ENCODE data around the gene KPNA6. TPM values are rescaled to one million over a fixed set of nuclear protein-coding genes. Genes with fewer than 3 reads are reported as not detected.

The KPNA6 gene
- total and polyA plus RNA-seq, 9 of the 15 experiments (the other 6 are each of a cell fraction or from before 2014, with no cell fraction given): 20.1 to 54.6 (median 32.2) TPM

GRCh38 chr1:32107742-32108661, at the start of gene KPNA6 (continued):
- TF ChIP-seq, protein P1, sequence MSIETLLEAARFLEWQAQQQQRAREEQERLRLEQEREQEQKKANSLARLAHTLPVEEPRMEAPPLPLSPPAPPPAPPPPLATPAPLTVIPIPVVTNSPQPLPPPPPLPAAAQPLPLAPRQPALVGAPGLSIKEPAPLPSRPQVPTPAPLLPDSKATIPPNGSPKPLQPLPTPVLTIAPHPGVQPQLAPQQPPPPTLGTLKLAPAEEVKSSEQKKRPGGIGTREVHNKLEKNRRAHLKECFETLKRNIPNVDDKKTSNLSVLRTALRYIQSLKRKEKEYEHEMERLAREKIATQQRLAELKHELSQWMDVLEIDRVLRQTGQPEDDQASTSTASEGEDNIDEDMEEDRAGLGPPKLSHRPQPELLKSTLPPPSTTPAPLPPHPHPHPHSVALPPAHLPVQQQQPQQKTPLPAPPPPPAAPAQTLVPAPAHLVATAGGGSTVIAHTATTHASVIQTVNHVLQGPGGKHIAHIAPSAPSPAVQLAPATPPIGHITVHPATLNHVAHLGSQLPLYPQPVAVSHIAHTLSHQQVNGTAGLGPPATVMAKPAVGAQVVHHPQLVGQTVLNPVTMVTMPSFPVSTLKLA (conservative IDR thresholded peaks at IDR 0.05): peak; percentile 75 to 81
- TF ChIP-seq SIN3A (IDR thresholded peaks at IDR 0.05; ENCODE audit: borderline replicate concordance in 2 of 2, control insufficient read depth in 1 of 2, low read depth in 2 of 2, low read length in 2 of 2): peak; percentile 17 to 60; a peak in 3 of 4 replicates
- peak; percentile 78; the same call in 1 of the 2 replicates for TF ChIP-seq PML (IDR thresholded peaks at IDR 0.05; ENCODE audit: low read length)
- TF ChIP-seq ZNF589 (CRISPR knock-in tag; IDR thresholded peaks at IDR 0.05; ENCODE audit: low read depth): peak; percentile 42; the same call in 1 of the 2 replicates
- TF ChIP-seq DIDO1 (tag; IDR thresholded peaks at IDR 0.05; ENCODE audit: low read depth): peak; percentile 80
- TF ChIP-seq POU5F1 (IDR thresholded peaks at IDR 0.05; ENCODE audit: borderline replicate concordance, low read depth, low read length, partially characterized antibody): peak; percentile 97
- TF ChIP-seq, protein P2, sequence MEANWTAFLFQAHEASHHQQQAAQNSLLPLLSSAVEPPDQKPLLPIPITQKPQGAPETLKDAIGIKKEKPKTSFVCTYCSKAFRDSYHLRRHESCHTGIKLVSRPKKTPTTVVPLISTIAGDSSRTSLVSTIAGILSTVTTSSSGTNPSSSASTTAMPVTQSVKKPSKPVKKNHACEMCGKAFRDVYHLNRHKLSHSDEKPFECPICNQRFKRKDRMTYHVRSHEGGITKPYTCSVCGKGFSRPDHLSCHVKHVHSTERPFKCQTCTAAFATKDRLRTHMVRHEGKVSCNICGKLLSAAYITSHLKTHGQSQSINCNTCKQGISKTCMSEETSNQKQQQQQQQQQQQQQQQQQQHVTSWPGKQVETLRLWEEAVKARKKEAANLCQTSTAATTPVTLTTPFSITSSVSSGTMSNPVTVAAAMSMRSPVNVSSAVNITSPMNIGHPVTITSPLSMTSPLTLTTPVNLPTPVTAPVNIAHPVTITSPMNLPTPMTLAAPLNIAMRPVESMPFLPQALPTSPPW (CRISPR knock-in tag; IDR thresholded peaks at IDR 0.05): peak; percentile 45; the same call in 1 of the 2 replicates
- TF ChIP-seq SUPT5H (IDR thresholded peaks at IDR 0.05): peak; percentile 86
- TF ChIP-seq PHB2 (IDR thresholded peaks at IDR 0.05; ENCODE audit: low read depth): no peak
- TF ChIP-seq FOXP4 (CRISPR knock-in tag; IDR thresholded peaks at IDR 0.05; ENCODE audit: borderline replicate concordance): peak; percentile 91
- TF ChIP-seq, protein P3, sequence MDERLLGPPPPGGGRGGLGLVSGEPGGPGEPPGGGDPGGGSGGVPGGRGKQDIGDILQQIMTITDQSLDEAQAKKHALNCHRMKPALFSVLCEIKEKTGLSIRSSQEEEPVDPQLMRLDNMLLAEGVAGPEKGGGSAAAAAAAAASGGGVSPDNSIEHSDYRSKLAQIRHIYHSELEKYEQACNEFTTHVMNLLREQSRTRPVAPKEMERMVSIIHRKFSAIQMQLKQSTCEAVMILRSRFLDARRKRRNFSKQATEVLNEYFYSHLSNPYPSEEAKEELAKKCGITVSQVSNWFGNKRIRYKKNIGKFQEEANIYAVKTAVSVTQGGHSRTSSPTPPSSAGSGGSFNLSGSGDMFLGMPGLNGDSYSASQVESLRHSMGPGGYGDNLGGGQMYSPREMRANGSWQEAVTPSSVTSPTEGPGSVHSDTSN (CRISPR knock-in tag; IDR thresholded peaks at IDR 0.05; ENCODE audit: low read depth): no peak
- TF ChIP-seq, protein P3 (tag; conservative IDR thresholded peaks at IDR 0.05; ENCODE audit: low read depth): no peak
- TF ChIP-seq LCOR (CRISPR knock-in tag; IDR thresholded peaks at IDR 0.05): peak; percentile 96
- TF ChIP-seq ZNF354B (CRISPR knock-in tag; IDR thresholded peaks at IDR 0.05): no peak
- peak; percentile 51; the same call in 1 of the 2 replicates for TF ChIP-seq TEAD4 (IDR thresholded peaks at IDR 0.05; ENCODE audit: low read length)
- no peak for TF ChIP-seq TEAD4 (CRISPR knock-in tag; IDR thresholded peaks at IDR 0.05; ENCODE audit: borderline replicate concordance)
- peak; percentile 5; the same call in 1 of the 2 replicates for TF ChIP-seq JUN (IDR thresholded peaks at IDR 0.05; ENCODE audit: borderline replicate concordance, low read depth, low read length)
- TF ChIP-seq JUN (CRISPR knock-in tag; IDR thresholded peaks at IDR 0.05; ENCODE audit: borderline replicate concordance): peak; percentile 83; the same call in 1 of the 2 replicates
